DOHH2 (cell line): ENCODE data around the gene TEAD4.

Source experiments
- H3F3A ChIP-seq: fragments of 200-600 bp; sonication (generic), shearing (Covaris generic); 2 replicates; pipeline ENCODE4 v1.6.0; 2016; ENCODE audit warnings: antibody characterized with exemption, mild to moderate bottlenecking; ENCODE audit not compliant: control insufficient read depth, insufficient read depth
- H3K27ac ChIP-seq: fragments of 200-600 bp; sonication (generic); 2 replicates; pipeline ENCODE4 v1.5.1; 2014; ENCODE audit warnings: low read depth, mild to moderate bottlenecking, low read length, moderate library complexity
- H3K27me3 ChIP-seq: fragments of 200-600 bp; sonication (generic); 2 replicates; pipeline ENCODE4 v1.6.1; 2014; ENCODE audit warnings: mild to moderate bottlenecking, low read length, mixed read lengths; ENCODE audit not compliant: control insufficient read depth
- H3K36me3 ChIP-seq: fragments of 200-600 bp; sonication (generic); 2 replicates; pipeline ENCODE4 v1.6.1; 2014; ENCODE audit warnings: mild to moderate bottlenecking, low read length, moderate library complexity, mixed read lengths; ENCODE audit not compliant: control insufficient read depth
- H3K4me1 ChIP-seq: fragments of 200-600 bp; sonication (generic); 2 replicates; pipeline ENCODE4 v1.6.1; 2014; ENCODE audit warnings: mild to moderate bottlenecking, low read length, mixed read lengths; ENCODE audit not compliant: control insufficient read depth
- H3K4me2 ChIP-seq: fragments of 200-600 bp; sonication (generic); 2 replicates; pipeline ENCODE4 v1.6.0; 2014; ENCODE audit warnings: mild to moderate bottlenecking, low read length, moderate library complexity
- H3K4me3 ChIP-seq: fragments of 200-600 bp; sonication (generic); 2 replicates; pipeline ENCODE4 v1.5.1; 2014; ENCODE audit warnings: mild to moderate bottlenecking, low read length, mixed read lengths
- H3K79me2 ChIP-seq: fragments of 200-600 bp; sonication (generic); 2 replicates; pipeline ENCODE4 v1.6.1; 2014; ENCODE audit warnings: mild to moderate bottlenecking, low read length, mixed read lengths; ENCODE audit not compliant: control insufficient read depth
- H3K9me2 ChIP-seq: fragments of 200-600 bp; sonication (generic); replicated peaks from 2 replicates; pipeline ENCODE4 v1.6.1; 2014; ENCODE audit warnings: mild to moderate bottlenecking, low read length, mixed read lengths; ENCODE audit not compliant: control insufficient read depth
- H3K9me3 ChIP-seq: fragments of 200-600 bp; sonication (generic); 2 replicates; pipeline ENCODE4 v1.6.1; 2014; ENCODE audit warnings: antibody characterized with exemption, low read length, mixed read lengths; ENCODE audit not compliant: control insufficient read depth, insufficient read depth
- H4K20me1 ChIP-seq: fragments of 200-600 bp; sonication (generic); 2 replicates; pipeline ENCODE4 v1.6.0; 2014; ENCODE audit warnings: low read depth, mild to moderate bottlenecking, antibody characterized with exemption, low read length, moderate library complexity; ENCODE audit not compliant: control insufficient read depth, insufficient read depth
- CTCF ChIP-seq: fragments of 200-600 bp; sonication (generic); IDR thresholded peaks from one replicate; pipeline ENCODE4 v1.5.1; 2014; ENCODE audit warnings: antibody characterized with exemption, mild to moderate bottlenecking, low read depth, low read length; ENCODE audit not compliant: poor library complexity, severe bottlenecking
- EZH2phosphoT487 ChIP-seq: fragments of 200-600 bp; sonication (generic); IDR thresholded peaks from 2 replicates; pipeline ENCODE4 v1.6.1; 2017; ENCODE audit warnings: borderline replicate concordance, mild to moderate bottlenecking, antibody characterized with exemption, low read length, moderate library complexity, mixed read lengths

The TEAD4 gene

DNA sequence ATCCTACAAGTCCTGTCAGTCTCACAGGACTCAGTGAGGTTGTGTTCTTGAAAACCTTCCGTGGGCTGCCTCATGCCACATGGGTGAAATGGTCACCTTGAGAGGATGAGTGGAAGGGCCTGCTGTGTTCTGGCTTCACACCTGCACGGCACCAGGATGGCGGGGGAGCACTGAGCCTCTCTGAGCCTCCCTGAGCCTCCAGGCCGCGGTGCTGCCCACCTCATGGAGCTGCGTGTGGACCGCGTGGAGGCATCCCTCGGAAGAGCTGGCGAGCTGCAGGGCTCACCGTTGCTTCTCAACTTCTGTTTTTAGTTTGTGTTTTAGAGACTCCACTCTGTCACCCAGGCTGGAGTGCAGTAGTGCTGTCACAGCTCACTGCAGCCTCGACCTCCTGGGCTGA lies 56.2 kb downstream of the TEAD4 start:
- Histone ChIP-seq H3K4me3 (no peak overlapping the region), H4K20me1 (no peaks in the 10 kb centered on the region), H3K36me3 (no peaks in the 10 kb centered on the region), H3K27ac (no peak overlapping the region), H3K79me2 (no peaks in the 10 kb centered on the region), H3K27me3 (no peaks in the 10 kb centered on the region), H3K4me1 (no peaks in the 10 kb centered on the region), H3K9me2 (no peaks in the 10 kb centered on the region), H3K4me2 (no peak overlapping the region), H3F3A (no peaks in the 10 kb centered on the region), H3K9me3 (no peaks in the 10 kb centered on the region)
- TF ChIP-seq EZH2phosphoT487: no peak
- no peak for TF ChIP-seq CTCF

DNA sequence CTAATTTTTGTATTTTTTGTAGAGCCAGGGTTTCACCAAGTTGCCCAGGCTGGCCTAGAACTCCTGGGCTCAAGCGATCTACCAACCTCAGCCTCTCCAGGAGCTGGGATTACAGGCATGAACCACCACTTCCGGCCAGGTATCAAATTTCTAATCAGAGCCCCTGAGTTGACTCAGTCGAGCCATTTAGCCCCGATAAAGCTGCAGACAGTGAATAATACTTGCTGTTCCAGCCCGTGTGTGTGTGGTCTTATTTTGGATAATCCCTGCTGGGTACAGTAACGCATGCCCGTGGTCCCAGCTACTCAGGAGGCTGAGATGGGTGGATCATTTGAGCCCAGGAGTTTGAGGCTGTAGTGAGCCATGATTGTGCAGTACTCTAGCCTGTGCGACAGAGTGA lies 57.0 kb downstream of the TEAD4 start:
- H4K20me1 ChIP-seq: no peaks in the 10 kb centered on the region
- H3K27me3 ChIP-seq: no peaks in the 10 kb centered on the region
- no peaks in the 10 kb centered on the region for H3K9me2 ChIP-seq
- no peak overlapping the region for H3K4me3 ChIP-seq
- H3F3A ChIP-seq: no peaks in the 10 kb centered on the region
- H3K9me3 ChIP-seq: no peaks in the 10 kb centered on the region
- no peak overlapping the region for H3K27ac ChIP-seq
- H3K79me2 ChIP-seq: no peaks in the 10 kb centered on the region
- H3K4me2 ChIP-seq: no peak overlapping the region
- H3K4me1 ChIP-seq: no peaks in the 10 kb centered on the region
- TF ChIP-seq EZH2phosphoT487 (no peak), CTCF (no peak)
- no peaks in the 10 kb centered on the region for H3K36me3 ChIP-seq

DNA sequence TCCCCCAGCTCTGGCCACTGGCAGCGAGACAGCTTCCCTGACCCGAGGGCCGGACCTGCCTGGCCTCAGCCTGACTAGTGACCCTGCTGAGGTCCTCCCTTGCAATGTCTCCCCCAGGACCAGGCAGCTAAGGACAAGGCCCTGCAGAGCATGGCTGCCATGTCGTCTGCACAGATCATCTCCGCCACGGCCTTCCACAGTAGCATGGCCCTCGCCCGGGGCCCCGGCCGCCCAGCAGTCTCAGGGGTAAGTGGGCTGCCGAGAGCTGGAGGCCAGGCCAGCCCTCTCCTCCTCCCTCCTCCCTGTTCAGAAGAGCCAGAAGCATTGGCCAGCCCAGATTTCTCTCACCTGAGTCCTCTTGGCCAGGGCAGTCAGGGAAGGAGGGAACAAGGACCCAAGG lies 58.1 kb downstream of the TEAD4 start:
- Histone ChIP-seq H3K79me2 (no peaks in the 10 kb centered on the region), H3K9me3 (no peaks in the 10 kb centered on the region), H3K9me2 (no peaks in the 10 kb centered on the region), H3K4me3 (no peak overlapping the region), H3F3A (no peaks in the 10 kb centered on the region), H3K36me3 (no peaks in the 10 kb centered on the region), H4K20me1 (no peaks in the 10 kb centered on the region), H3K27ac (no peak overlapping the region), H3K27me3 (no peaks in the 10 kb centered on the region), H3K4me1 (no peaks in the 10 kb centered on the region), H3K4me2 (no peak overlapping the region)
- TF ChIP-seq CTCF: no peak
- no peak for TF ChIP-seq EZH2phosphoT487
